HepG2 (cell line): ENCODE results near the gene WDR27. TPM values are rescaled to one million over a fixed set of nuclear protein-coding genes. Genes with fewer than 3 reads are reported as not detected.

Source experiments
- ATAC-seq: fragments of 200-7000 bp; cut with Tn5 transposase; 3 replicates; pipeline ENCODE4 v1.9.1; 2020; ENCODE audit warnings: mild to moderate bottlenecking, moderate library complexity
- BruUV-seq: library from RNA; stranded (reverse); fragments of 400-500 nt; replicated peaks from 2 replicates; lab custom pipeline; 2021; lab: Mats Ljungman, UMichigan
- CTCF ChIA-PET: fragments of 300-600 bp; formaldehyde crosslinking; extraction: SDS; loops from one replicate; lab custom pipeline; 2021; ENCODE audit warnings: low total read pairs, inconsistent platforms, low intra/inter-chr PET ratio; lab: Yijun Ruan, JAX
- POLR2A ChIA-PET: fragments of 350-600 bp; sonication (Branson Sonifier 250); formaldehyde crosslinking; loops from one replicate; lab custom pipeline; 2020; ENCODE audit warnings: antibody characterized with exemption, inconsistent platforms; lab: Yijun Ruan, JAX
- DNase-seq: peaks from one replicate; pipeline ENCODE4 v3.0.0-alpha.2; 2015; ENCODE audit warnings: low spot score
- FAIRE-seq: peaks from 3 replicates; lab custom pipeline; 2011; peaks lifted over from hg19 to GRCh38; lab: Jason Lieb, UNC
- H2AFZ ChIP-seq: one replicate; pipeline ENCODE4 v1.6.1; 2011; ENCODE audit warnings: low read length, inconsistent platforms
- H3K27ac ChIP-seq: fragments of 300-600 bp; 3 replicates; pipeline ENCODE4 v1.8.0; 2011; ENCODE audit warnings: mixed run types, mild to moderate bottlenecking, mixed read lengths, low read length, inconsistent platforms; ENCODE audit not compliant: insufficient read depth; ENCODE audit errors: extremely low read length
- H3K27me3 ChIP-seq, 2 experiments: fragments of 200-600 bp in 1 of 2; 2 replicates in 1 of 2; 3 replicates in 1 of 2; pipeline versions ENCODE4 v1.6.0 to v1.8.0; 2011; ENCODE audit warnings: low read length in 2 of 2, mild to moderate bottlenecking in 2 of 2, moderate library complexity in 2 of 2, inconsistent platforms in 1 of 2; ENCODE audit not compliant: insufficient read depth in 2 of 2, control insufficient read depth in 1 of 2
- H3K36me3 ChIP-seq, 2 experiments: fragments of 200-600 bp in 1 of 2; replicated peaks in 1 of 2; 2 replicates in 1 of 2; 3 replicates in 1 of 2; pipeline versions ENCODE4 v1.5.1 to v1.8.0; 2011; ENCODE audit warnings: low read length in 2 of 2, inconsistent platforms in 1 of 2; ENCODE audit not compliant: insufficient read depth in 2 of 2, control insufficient read depth in 1 of 2
- H3K4me1 ChIP-seq: 2 replicates; pipeline ENCODE4 v1.5.1; 2012; ENCODE audit warnings: low read length, inconsistent platforms; ENCODE audit not compliant: insufficient read depth
- H3K4me2 ChIP-seq: 2 replicates; pipeline ENCODE4 v1.6.0; 2011; ENCODE audit warnings: low read depth, low read length, inconsistent platforms
- H3K4me3 ChIP-seq, 3 experiments: fragments of 200-600 bp in 1 of 3; sonication (generic), shearing (Covaris generic) in 1 of 3; replicated peaks in 1 of 3; 2 replicates each; pipeline ENCODE4 v1.5.1; 2011 to 2016; ENCODE audit warnings: low read length in 3 of 3, inconsistent platforms in 2 of 3, low read depth in 2 of 3, mild to moderate bottlenecking in 2 of 3, control low read depth in 1 of 3, mixed read lengths in 1 of 3; ENCODE audit not compliant: insufficient read depth in 1 of 3
- H3K79me2 ChIP-seq: one replicate; pipeline ENCODE4 v1.6.1; 2011; ENCODE audit warnings: low read length, inconsistent platforms; ENCODE audit not compliant: insufficient read depth
- H3K9ac ChIP-seq: 2 replicates; pipeline ENCODE4 v1.6.0; 2011; ENCODE audit warnings: mild to moderate bottlenecking, low read depth, low read length, inconsistent platforms; ENCODE audit not compliant: insufficient read depth
- H3K9me3 ChIP-seq: 2 replicates; pipeline ENCODE4 v1.5.1; 2012; ENCODE audit warnings: mild to moderate bottlenecking, low read length
- H4K20me1 ChIP-seq: 2 replicates; pipeline ENCODE4 v1.6.0; 2011; ENCODE audit warnings: inconsistent platforms, mild to moderate bottlenecking, low read length, moderate library complexity; ENCODE audit not compliant: insufficient read depth
- FOXM1 ChIP-seq: sonication (generic); formaldehyde crosslinking; IDR thresholded peaks from 2 replicates; pipeline ENCODE4 v1.5.0; 2020; ENCODE audit warnings: missing genetic modification reagents
- GFI1 ChIP-seq: sonication (generic); formaldehyde crosslinking; IDR thresholded peaks from 2 replicates; pipeline ENCODE4 v1.5.0; 2020; ENCODE audit warnings: missing genetic modification reagents, mild to moderate bottlenecking, borderline replicate concordance
- SMYD3 ChIP-seq: sonication (generic); formaldehyde crosslinking; IDR thresholded peaks from 2 replicates; pipeline ENCODE4 v1.8.1; 2023; ENCODE audit warnings: mild to moderate bottlenecking, missing genetic modification reagents
- TBL1XR1 ChIP-seq: fragments of 150-350 bp; IDR thresholded peaks from 2 replicates; pipeline ENCODE4 v1.6.1; 2014; ENCODE audit warnings: borderline replicate concordance, low read length; ENCODE audit not compliant: partially characterized antibody
- THAP9 ChIP-seq: sonication (generic); formaldehyde crosslinking; IDR thresholded peaks from 2 replicates; pipeline ENCODE4; 2020; ENCODE audit warnings: missing genetic modification reagents, mild to moderate bottlenecking, borderline replicate concordance
- ZNF18 ChIP-seq: sonication (generic); formaldehyde crosslinking; IDR thresholded peaks from 2 replicates; pipeline ENCODE4 v1.8.0; 2022; ENCODE audit warnings: mild to moderate bottlenecking, missing genetic modification reagents; ENCODE audit not compliant: insufficient replicate concordance
- ZNF446 ChIP-seq: sonication (generic); formaldehyde crosslinking; IDR thresholded peaks from 2 replicates; pipeline ENCODE4 v1.5.0; 2020; ENCODE audit warnings: mild to moderate bottlenecking, missing genetic modification reagents
- ZNF572 ChIP-seq: sonication (generic); formaldehyde crosslinking; IDR thresholded peaks from 2 replicates; pipeline ENCODE4 v1.5.1; 2020; ENCODE audit warnings: mild to moderate bottlenecking, missing genetic modification reagents
- ZNF780A ChIP-seq: sonication (generic); formaldehyde crosslinking; IDR thresholded peaks from 2 replicates; pipeline ENCODE4 v1.8.0; 2022; ENCODE audit warnings: mild to moderate bottlenecking, missing genetic modification reagents, moderate library complexity
- WGBS: methylation state at CpG from one replicate; pipeline ENCODE4 v1.1.6; 2017; ENCODE audit warnings: low lambda C conversion rate; 5-methylcytosine and 5-hydroxymethylcytosine counted together
- in situ Hi-C: cut with HindIII; loops from 2 replicates; pipeline ENCODE4 v1.10.0; 2017; ENCODE audit warnings: low pct_unique_long_range_greater_than_20kb; ENCODE audit not compliant: extremely low pct_ligation_motif_present
- intact Hi-C: fragments of 100-400 bp; cut with micrococcal nuclease; formaldehyde crosslinking; loops from one replicate; pipeline ENCODE4 v1.10.0; 2022; ENCODE audit not compliant: unreplicated experiment
- polyA plus RNA-seq, 8 experiments: library from polyadenylated mRNA; depleted of rRNA in 3 of 8; stranded (reverse) in 7 of 8; unstranded in 1 of 8; fragments of >200 nt; fragmentation: Illumina TruSeq in 4 of 8; extraction: Trizol in 4 of 8; gene quantifications; 2 replicates each; pipeline versions ENCODE4 v1.2.1 to v1.2.3, GENCODE V29; 2011 to 2016; ENCODE audit warnings: low read depth in 4 of 8, missing spikeins in 1 of 8, mixed read lengths in 1 of 8; ENCODE audit not compliant: insufficient read depth in 1 of 8
- total RNA-seq, 5 experiments: library from RNA; depleted of rRNA; stranded (reverse); fragments of >200 nt; fragmentation: Illumina TruSeq; extraction: Trizol; gene quantifications; 2 replicates each; pipeline ENCODE4 v1.2.3, GENCODE V29; 2016; ENCODE audit warnings: low read depth in 1 of 5
- TF ChIP-seq, protein P1 (sequence below): sonication (generic); formaldehyde crosslinking; IDR thresholded peaks from 2 replicates; pipeline ENCODE4 v1.4.0; 2020; ENCODE audit warnings: missing genetic modification reagents, borderline replicate concordance
- TF ChIP-seq, protein P2 (sequence below): sonication (generic); formaldehyde crosslinking; IDR thresholded peaks from 2 replicates; pipeline ENCODE4 v1.4.0; 2020; ENCODE audit warnings: missing genetic modification reagents

Gene WDR27
- total and polyA plus RNA-seq, 2 of the 13 experiments (the other 11 are each of a cell fraction or from before 2014, with no cell fraction given), result 34.1 to 80.3 TPM

GRCh38 chr6:169428532-169428931 is 273.3 kb downstream of the WDR27 start:
- peaks cover 4% of the 10 kb centered on the region; the same call in 1 of the 2 replicates for H3K4me1 ChIP-seq
- WGBS, result 35% methylated on average over 11 of the region's 12 CpGs
- ATAC-seq, result no peak
- no peaks in the 10 kb centered on the region for H4K20me1 ChIP-seq
- no peaks in the 10 kb centered on the region for H3K36me3 ChIP-seq
- no peak overlapping the region for H3K9ac ChIP-seq
- H3K9me3 ChIP-seq, result peaks cover 37% of the 10 kb centered on the region
- no peak overlapping the region for H3K4me3 ChIP-seq
- ChIA-PET POLR2A (interaction anchor here (0.6 kb wide), 1 partner anchor 508 kb away, joined by 3 read pairs; no protein-coding TSS in a partner anchor), CTCF (no interaction called here)
- no TSS peak for BruUV-seq
- no peak overlapping the region for H3K4me2 ChIP-seq
- peaks cover 3 to 35% of the 10 kb centered on the region in 2 experiments; a peak in 4 of 5 replicates for H3K27me3 ChIP-seq
- in situ Hi-C loops (no loop called here), intact Hi-C loops (no loop called here)
- H3K79me2 ChIP-seq, result no peaks in the 10 kb centered on the region
- H2AFZ ChIP-seq, result no peak overlapping the region
- FAIRE-seq, result no peak
- no peak for DNase-seq
- H3K27ac ChIP-seq, result no peak overlapping the region
- TF ChIP-seq THAP9 (CRISPR knock-in tag) (no peak), FOXM1 (CRISPR knock-in tag) (no peak), TBL1XR1 (no peak), ZNF780A (no peak), GFI1 (CRISPR knock-in tag) (no peak), ZNF446 (no peak), ZNF18 (CRISPR knock-in tag) (no peak), SMYD3 (CRISPR knock-in tag) (no peak), ZNF572 (CRISPR knock-in tag) (no peak)
- TF ChIP-seq, protein P1, sequence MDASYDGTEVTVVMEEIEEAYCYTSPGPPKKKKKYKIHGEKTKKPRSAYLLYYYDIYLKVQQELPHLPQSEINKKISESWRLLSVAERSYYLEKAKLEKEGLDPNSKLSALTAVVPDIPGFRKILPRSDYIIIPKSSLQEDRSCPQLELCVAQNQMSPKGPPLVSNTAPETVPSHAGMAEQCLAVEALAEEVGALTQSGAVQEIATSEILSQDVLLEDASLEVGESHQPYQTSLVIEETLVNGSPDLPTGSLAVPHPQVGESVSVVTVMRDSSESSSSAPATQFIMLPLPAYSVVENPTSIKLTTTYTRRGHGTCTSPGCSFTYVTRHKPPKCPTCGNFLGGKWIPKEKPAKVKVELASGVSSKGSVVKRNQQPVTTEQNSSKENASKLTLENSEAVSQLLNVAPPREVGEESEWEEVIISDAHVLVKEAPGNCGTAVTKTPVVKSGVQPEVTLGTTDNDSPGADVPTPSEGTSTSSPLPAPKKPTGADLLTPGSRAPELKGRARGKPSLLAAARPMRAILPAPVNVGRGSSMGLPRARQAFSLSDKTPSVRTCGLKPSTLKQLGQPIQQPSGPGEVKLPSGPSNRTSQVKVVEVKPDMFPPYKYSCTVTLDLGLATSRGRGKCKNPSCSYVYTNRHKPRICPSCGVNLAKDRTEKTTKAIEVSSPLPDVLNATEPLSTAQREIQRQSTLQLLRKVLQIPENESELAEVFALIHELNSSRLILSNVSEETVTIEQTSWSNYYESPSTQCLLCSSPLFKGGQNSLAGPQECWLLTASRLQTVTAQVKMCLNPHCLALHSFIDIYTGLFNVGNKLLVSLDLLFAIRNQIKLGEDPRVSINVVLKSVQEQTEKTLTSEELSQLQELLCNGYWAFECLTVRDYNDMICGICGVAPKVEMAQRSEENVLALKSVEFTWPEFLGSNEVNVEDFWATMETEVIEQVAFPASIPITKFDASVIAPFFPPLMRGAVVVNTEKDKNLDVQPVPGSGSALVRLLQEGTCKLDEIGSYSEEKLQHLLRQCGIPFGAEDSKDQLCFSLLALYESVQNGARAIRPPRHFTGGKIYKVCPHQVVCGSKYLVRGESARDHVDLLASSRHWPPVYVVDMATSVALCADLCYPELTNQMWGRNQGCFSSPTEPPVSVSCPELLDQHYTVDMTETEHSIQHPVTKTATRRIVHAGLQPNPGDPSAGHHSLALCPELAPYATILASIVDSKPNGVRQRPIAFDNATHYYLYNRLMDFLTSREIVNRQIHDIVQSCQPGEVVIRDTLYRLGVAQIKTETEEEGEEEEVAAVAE (CRISPR knock-in tag), result no peak
- TF ChIP-seq, protein P2, sequence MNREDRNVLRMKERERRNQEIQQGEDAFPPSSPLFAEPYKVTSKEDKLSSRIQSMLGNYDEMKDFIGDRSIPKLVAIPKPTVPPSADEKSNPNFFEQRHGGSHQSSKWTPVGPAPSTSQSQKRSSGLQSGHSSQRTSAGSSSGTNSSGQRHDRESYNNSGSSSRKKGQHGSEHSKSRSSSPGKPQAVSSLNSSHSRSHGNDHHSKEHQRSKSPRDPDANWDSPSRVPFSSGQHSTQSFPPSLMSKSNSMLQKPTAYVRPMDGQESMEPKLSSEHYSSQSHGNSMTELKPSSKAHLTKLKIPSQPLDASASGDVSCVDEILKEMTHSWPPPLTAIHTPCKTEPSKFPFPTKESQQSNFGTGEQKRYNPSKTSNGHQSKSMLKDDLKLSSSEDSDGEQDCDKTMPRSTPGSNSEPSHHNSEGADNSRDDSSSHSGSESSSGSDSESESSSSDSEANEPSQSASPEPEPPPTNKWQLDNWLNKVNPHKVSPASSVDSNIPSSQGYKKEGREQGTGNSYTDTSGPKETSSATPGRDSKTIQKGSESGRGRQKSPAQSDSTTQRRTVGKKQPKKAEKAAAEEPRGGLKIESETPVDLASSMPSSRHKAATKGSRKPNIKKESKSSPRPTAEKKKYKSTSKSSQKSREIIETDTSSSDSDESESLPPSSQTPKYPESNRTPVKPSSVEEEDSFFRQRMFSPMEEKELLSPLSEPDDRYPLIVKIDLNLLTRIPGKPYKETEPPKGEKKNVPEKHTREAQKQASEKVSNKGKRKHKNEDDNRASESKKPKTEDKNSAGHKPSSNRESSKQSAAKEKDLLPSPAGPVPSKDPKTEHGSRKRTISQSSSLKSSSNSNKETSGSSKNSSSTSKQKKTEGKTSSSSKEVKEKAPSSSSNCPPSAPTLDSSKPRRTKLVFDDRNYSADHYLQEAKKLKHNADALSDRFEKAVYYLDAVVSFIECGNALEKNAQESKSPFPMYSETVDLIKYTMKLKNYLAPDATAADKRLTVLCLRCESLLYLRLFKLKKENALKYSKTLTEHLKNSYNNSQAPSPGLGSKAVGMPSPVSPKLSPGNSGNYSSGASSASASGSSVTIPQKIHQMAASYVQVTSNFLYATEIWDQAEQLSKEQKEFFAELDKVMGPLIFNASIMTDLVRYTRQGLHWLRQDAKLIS (CRISPR knock-in tag), result no peak
